Measurements from ENCODE around the gene ZSCAN20. TPM values are rescaled to one million over a fixed set of nuclear protein-coding genes. Genes with fewer than 3 reads are reported as not detected.

Gene ZSCAN20
- total RNA-seq, 4 donors from 2014 or later = 6.9 to 9.4 (median 7.8) TPM

DNA sequence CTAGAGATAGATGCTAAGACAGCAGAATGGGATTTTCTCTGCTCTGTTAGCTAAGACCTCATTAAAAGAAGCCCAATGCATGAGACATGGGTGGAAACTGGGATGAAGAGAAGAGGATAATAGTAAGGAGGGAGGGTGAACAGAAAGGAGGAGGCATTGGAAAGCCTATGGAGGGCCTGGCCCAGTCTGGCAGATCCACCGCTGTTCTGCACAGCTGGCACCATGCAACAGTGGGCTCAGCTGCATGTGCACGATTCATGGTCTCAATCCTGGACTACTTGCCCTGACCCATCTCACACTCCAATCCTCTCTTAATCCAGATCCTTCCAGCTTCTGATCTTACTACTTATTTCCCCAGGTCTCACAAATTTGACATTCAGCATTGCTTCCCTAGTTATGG, 43.8 kb upstream of the ZSCAN20 start:
- no peak for DNase-seq (ENCODE audit: low spot score in 2 of 2)
- peaks cover 0 to 32% (median 11%) of the 10 kb centered on the region in 4 donors for H3K4me1 ChIP-seq
- H3K9me3 ChIP-seq = no peaks in the 10 kb centered on the region
- 96 to 97% methylated on average over 2 of the region's 2 CpGs for WGBS, 2 donors
- H3K27me3 ChIP-seq = no peaks in the 10 kb centered on the region
- H3K4me3 ChIP-seq = no peak overlapping the region
- TF ChIP-seq POLR2A (IDR thresholded peaks at IDR 0.05) = no peak
- TF ChIP-seq, protein P1, sequence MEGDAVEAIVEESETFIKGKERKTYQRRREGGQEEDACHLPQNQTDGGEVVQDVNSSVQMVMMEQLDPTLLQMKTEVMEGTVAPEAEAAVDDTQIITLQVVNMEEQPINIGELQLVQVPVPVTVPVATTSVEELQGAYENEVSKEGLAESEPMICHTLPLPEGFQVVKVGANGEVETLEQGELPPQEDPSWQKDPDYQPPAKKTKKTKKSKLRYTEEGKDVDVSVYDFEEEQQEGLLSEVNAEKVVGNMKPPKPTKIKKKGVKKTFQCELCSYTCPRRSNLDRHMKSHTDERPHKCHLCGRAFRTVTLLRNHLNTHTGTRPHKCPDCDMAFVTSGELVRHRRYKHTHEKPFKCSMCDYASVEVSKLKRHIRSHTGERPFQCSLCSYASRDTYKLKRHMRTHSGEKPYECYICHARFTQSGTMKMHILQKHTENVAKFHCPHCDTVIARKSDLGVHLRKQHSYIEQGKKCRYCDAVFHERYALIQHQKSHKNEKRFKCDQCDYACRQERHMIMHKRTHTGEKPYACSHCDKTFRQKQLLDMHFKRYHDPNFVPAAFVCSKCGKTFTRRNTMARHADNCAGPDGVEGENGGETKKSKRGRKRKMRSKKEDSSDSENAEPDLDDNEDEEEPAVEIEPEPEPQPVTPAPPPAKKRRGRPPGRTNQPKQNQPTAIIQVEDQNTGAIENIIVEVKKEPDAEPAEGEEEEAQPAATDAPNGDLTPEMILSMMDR (IDR thresholded peaks at IDR 0.05) = no peak
- TF ChIP-seq EP300 (IDR thresholded peaks at IDR 0.05) = no peak
- no peaks in the 10 kb centered on the region for H3K36me3 ChIP-seq
- H3K27ac ChIP-seq = no peak overlapping the region

GRCh38 chr1:33429332-33429731, 43.1 kb upstream of the ZSCAN20 start:
- H3K4me3 ChIP-seq = no peak overlapping the region
- H3K27me3 ChIP-seq = no peaks in the 10 kb centered on the region

GRCh38 chr1:33429856-33430691, 42.4 kb upstream of the ZSCAN20 start:
- H3K27ac ChIP-seq = peak overlapping the region in 3 of 4 donors; percentile 44 to 70 (median 69)
- no peak for TF ChIP-seq POLR2A (IDR thresholded peaks at IDR 0.05)
- TF ChIP-seq, protein P1 (IDR thresholded peaks at IDR 0.05) = peak in 1 of 5 experiments; percentile 45
- 8 to 22% methylated on average over 25 to 46 of the region's 54 CpGs for WGBS, 2 donors
- H3K9me3 ChIP-seq = no peaks in the 10 kb centered on the region
- H3K4me3 ChIP-seq = peak overlapping the region; percentile 58 to 71 (median 67)
- no peaks in the 10 kb centered on the region for H3K36me3 ChIP-seq
- H3K4me1 ChIP-seq = peaks cover 0 to 44% (median 14%) of the 10 kb centered on the region in 4 donors
- no peaks in the 10 kb centered on the region for H3K27me3 ChIP-seq
- DNase-seq (ENCODE audit: low spot score in 2 of 2) = no peak

More at GRCh38 chr1:33429332-33429731, 43.1 kb upstream of the ZSCAN20 start:
- Histone ChIP-seq H3K4me1 (peaks cover 0 to 37% (median 13%) of the 10 kb centered on the region in 4 donors), H3K9me3 (no peaks in the 10 kb centered on the region), H3K36me3 (no peaks in the 10 kb centered on the region), H3K27ac (no peak overlapping the region)
- DNase-seq (ENCODE audit: low spot score in 2 of 2) = no peak
- 97 to 99% methylated on average over 2 of the region's 2 CpGs for WGBS, 2 donors
- TF ChIP-seq, protein P1 (IDR thresholded peaks at IDR 0.05) = no peak
- TF ChIP-seq EP300 (IDR thresholded peaks at IDR 0.05) = no peak
- no peak for TF ChIP-seq POLR2A (IDR thresholded peaks at IDR 0.05)

GRCh38 chr1:33430692-33431593, 41.5 kb upstream of the ZSCAN20 start, which contains the start of gene PHC2:
TSS of gene PHC2 (minus strand) at chr1:33431095. CDS start at chr1:33375539, 55,556 bp downstream.
- peak within 1 kb of the TSS; percentile 58 to 71 (median 67) for H3K4me3 ChIP-seq
- H3K27me3 ChIP-seq = no peaks in the 10 kb centered on the region
- DNase-seq (ENCODE audit: low spot score in 2 of 2) = peak; percentile 94 to 97
- 2 to 5% methylated on average over 46 to 77 of the region's 91 CpGs for WGBS, 2 donors
- no peaks in the 10 kb centered on the region for H3K9me3 ChIP-seq
- no peaks in the 10 kb centered on the region for H3K36me3 ChIP-seq
- TF ChIP-seq, protein P1 (IDR thresholded peaks at IDR 0.05) = peak in 4 of 5 experiments; percentile 30 to 69 (median 52)
- TF ChIP-seq EP300 (IDR thresholded peaks at IDR 0.05) (peak in 1 of 2 donors; percentile 32), POLR2A (IDR thresholded peaks at IDR 0.05) (peak; percentile 30 to 33)
- H3K27ac ChIP-seq = peak within 1 kb of the TSS in 3 of 4 donors; percentile 44 to 70 (median 69)
- peaks cover 0 to 46% (median 14%) of the 10 kb centered on the region in 4 donors for H3K4me1 ChIP-seq

Data from tibial nerve (tissue), 4 donors.